ENCODE data around the gene RHNO1. TPM values are rescaled to one million over a fixed set of nuclear protein-coding genes. Genes with fewer than 3 reads are reported as not detected.
A peak's percentile ranks its signal among the peaks of the same experiment; 100 is the strongest.

The RHNO1 gene
- total and polyA plus RNA-seq, 2 donors (not counting 3 experiments of a cell fraction or from before 2014, with no cell fraction given), result 33.8 to 35.2 TPM

- Histone ChIP-seq H3K36me3 (ENCODE audit: control insufficient read depth in 2 of 2, extremely low read depth in 1 of 2, insufficient read depth in 2 of 2, low read length in 2 of 2) (peaks cover 0 to 2% of the 10 kb centered on the region in 2 experiments), H3K9ac (replicated peaks; ENCODE audit: extremely low read depth, insufficient read depth, low read length) (no peak within 1 kb of the TSS), H2AFZ (ENCODE audit: low read depth, low read length) (no peak within 1 kb of the TSS), H3K4me3 (replicated peaks in 1 of 3; ENCODE audit: insufficient read depth in 1 of 3, low read depth in 1 of 3, low read length in 3 of 3) (no peak within 1 kb of the TSS), H3K79me2 (ENCODE audit: control insufficient read depth, insufficient read depth, low read length) (no peaks in the 10 kb centered on the region), H3K4me1 (ENCODE audit: control insufficient read depth, extremely low read depth, insufficient read depth, low read length) (no peaks in the 10 kb centered on the region), H3K27ac (ENCODE audit: insufficient read depth, low read depth, low read length) (no peak within 1 kb of the TSS), H3K9me1 (replicated peaks; ENCODE audit: control insufficient read depth, extremely low read depth, insufficient read depth, low read length) (no peaks in the 10 kb centered on the region), H3K4me2 (ENCODE audit: insufficient read depth, low read length) (no peak within 1 kb of the TSS), H3K27me3 (ENCODE audit: control insufficient read depth in 2 of 2, insufficient read depth in 2 of 2, low read length in 2 of 2) (peaks cover 0 to 4% of the 10 kb centered on the region in 2 experiments), H3K9me3 (replicated peaks; ENCODE audit: control insufficient read depth, insufficient read depth, low read length) (no peaks in the 10 kb centered on the region), H4K20me1 (replicated peaks; ENCODE audit: control insufficient read depth, extremely low read depth, insufficient read depth, low read length) (no peaks in the 10 kb centered on the region)
- intact Hi-C loops (cut with micrococcal nuclease) (no loop called here), dilution Hi-C loops (cut with MboI; ENCODE audit: extremely low pct_ligation_motif_present, low sequenced_read_pairs) (no loop called here)
- POLR2A ChIA-PET, result no interaction called here
- FAIRE-seq, result no peak
- CTCF ChIA-PET, result interaction anchor here (0.8 to 2.8 kb wide), 5 partner anchors 10 to 207 kb away, joined by 3 to 12 read pairs (median 5); no protein-coding TSS in a partner anchor
- TF ChIP-seq MAX (IDR thresholded peaks at IDR 0.05; ENCODE audit: insufficient read depth, insufficient read length) (no peak), MYC (IDR thresholded peaks at IDR 0.05; ENCODE audit: low read depth, low read length) (no peak), FOS (IDR thresholded peaks at IDR 0.05; ENCODE audit: borderline replicate concordance, insufficient read depth, low read length) (no peak), POLR2A (IDR thresholded peaks at IDR 0.05; ENCODE audit: low read depth, low read length) (no peak)
- DNase-seq (ENCODE audit: low read depth, low spot score), result peak; percentile 29
- no TSS peak for BruUV-seq (replicated peaks)
These were observed 42.2 kb upstream of the RHNO1 start, which contains the start of gene NRIP2 for GRCh38 chr12:2834581-2835491. Gene NRIP2, minus strand, starts transcription at chr12:2835035. Its CDS starts 52 bp downstream, at chr12:2834983.

GRCh38 chr12:2835691-2836403 lies 41.2 kb upstream of the RHNO1 start:
- H3K4me3 ChIP-seq (replicated peaks in 1 of 3; ENCODE audit: insufficient read depth in 1 of 3, low read depth in 1 of 3, low read length in 3 of 3), result no peak overlapping the region
- H3K27me3 ChIP-seq (ENCODE audit: control insufficient read depth in 2 of 2, insufficient read depth in 2 of 2, low read length in 2 of 2), result peaks cover 0 to 4% of the 10 kb centered on the region in 2 experiments
- POLR2A ChIA-PET, result no interaction called here
- H3K4me2 ChIP-seq (ENCODE audit: insufficient read depth, low read length), result no peak overlapping the region
- TF ChIP-seq POLR2AphosphoS5 (IDR thresholded peaks at IDR 0.05; ENCODE audit: insufficient read depth, low read depth, low read length) (no peak), CTCF (IDR thresholded peaks at IDR 0.05; ENCODE audit: extremely low read depth in 1 of 2, insufficient read depth in 1 of 2, low read depth in 1 of 2, low read length in 2 of 2) (no peak), POLR2A (IDR thresholded peaks at IDR 0.05; ENCODE audit: low read depth, low read length) (no peak), EZH2 (IDR thresholded peaks at IDR 0.05; ENCODE audit: borderline replicate concordance, low read depth, low read length, severe bottlenecking) (no peak), FOS (IDR thresholded peaks at IDR 0.05; ENCODE audit: borderline replicate concordance, insufficient read depth, low read length) (no peak), GATA2 (IDR thresholded peaks at IDR 0.05; ENCODE audit: insufficient read depth, insufficient read length, low read depth, low read length) (no peak), MYC (IDR thresholded peaks at IDR 0.05; ENCODE audit: low read depth, low read length) (no peak), JUN (IDR thresholded peaks at IDR 0.05; ENCODE audit: borderline replicate concordance, insufficient read depth, insufficient read length, low read depth) (no peak), MAX (IDR thresholded peaks at IDR 0.05; ENCODE audit: insufficient read depth, insufficient read length) (no peak)
- no TSS peak for BruUV-seq (replicated peaks)
- no peaks in the 10 kb centered on the region for H3K36me3 ChIP-seq (ENCODE audit: control insufficient read depth in 2 of 2, extremely low read depth in 1 of 2, insufficient read depth in 2 of 2, low read length in 2 of 2)
- H3K79me2 ChIP-seq (ENCODE audit: control insufficient read depth, insufficient read depth, low read length), result no peaks in the 10 kb centered on the region
- no peaks in the 10 kb centered on the region for H4K20me1 ChIP-seq (replicated peaks; ENCODE audit: control insufficient read depth, extremely low read depth, insufficient read depth, low read length)
- intact Hi-C loops (cut with micrococcal nuclease) (no loop called here), dilution Hi-C loops (cut with MboI; ENCODE audit: extremely low pct_ligation_motif_present, low sequenced_read_pairs) (no loop called here)
- CTCF ChIA-PET, result interaction anchor here (0.8 to 2.8 kb wide), 4 partner anchors 10 to 205 kb away, joined by 3 to 12 read pairs (median 6); no protein-coding TSS in a partner anchor
- H2AFZ ChIP-seq (ENCODE audit: low read depth, low read length), result no peak overlapping the region
- H3K9me1 ChIP-seq (replicated peaks; ENCODE audit: control insufficient read depth, extremely low read depth, insufficient read depth, low read length), result no peaks in the 10 kb centered on the region
- H3K4me1 ChIP-seq (ENCODE audit: control insufficient read depth, extremely low read depth, insufficient read depth, low read length), result no peaks in the 10 kb centered on the region
- no peak overlapping the region for H3K27ac ChIP-seq (ENCODE audit: insufficient read depth, low read depth, low read length)
- no peak for FAIRE-seq
- DNase-seq (ENCODE audit: low read depth, low spot score), result no peak
- H3K9ac ChIP-seq (replicated peaks; ENCODE audit: extremely low read depth, insufficient read depth, low read length), result no peak overlapping the region
- no peaks in the 10 kb centered on the region for H3K9me3 ChIP-seq (replicated peaks; ENCODE audit: control insufficient read depth, insufficient read depth, low read length)

Data from endothelial cell of umbilical vein (primary cell).